Gastroesophageal sphincter (tissue), 4 donors: ENCODE measurements around the gene PHKG2. TPM values are rescaled to one million over a fixed set of nuclear protein-coding genes. Genes with fewer than 3 reads are reported as not detected.

Experiments
- ATAC-seq: fragments of 150-250 bp; one replicate; pipeline ENCODE4 v1.9.1; 2016; ENCODE audit warnings: mild to moderate bottlenecking, moderate library complexity
- H3K27ac ChIP-seq, 4 donors: fragments of 200-600 bp; sonication (generic) in 3 of 4; 1 replicate in 3 of 4; 2 replicates in 1 of 4; pipeline ENCODE4 v1.5.1; 2016 to 2019
- H3K27me3 ChIP-seq: fragments of 200-600 bp; sonication (generic); one replicate; pipeline ENCODE4 v1.5.1; 2019
- H3K36me3 ChIP-seq, 2 donors: fragments of 200-600 bp; sonication (generic); one replicate each; pipeline ENCODE4 v1.5.1; 2019; ENCODE audit warnings: control low read depth in 1 of 2
- H3K4me1 ChIP-seq, 3 donors: fragments of 200-600 bp; sonication (generic); 1 replicate in 2 of 3; 2 replicates in 1 of 3; pipeline ENCODE4 v1.5.1; 2016 to 2019; ENCODE audit warnings: control low read depth in 2 of 3
- H3K4me3 ChIP-seq, 2 donors: fragments of 200-600 bp; sonication (generic); one replicate each; pipeline ENCODE4 v1.5.1; 2019; ENCODE audit warnings: mild to moderate bottlenecking in 1 of 2, moderate library complexity in 1 of 2
- H3K9me3 ChIP-seq, 3 donors: fragments of 200-600 bp; sonication (generic); one replicate each; pipeline ENCODE4 v1.5.1; 2017 to 2019; ENCODE audit warnings: control low read depth in 2 of 3
- EP300 ChIP-seq: sonication (generic); formaldehyde crosslinking; IDR thresholded peaks from one replicate; pipeline ENCODE4 v1.6.1; 2017; ENCODE audit warnings: antibody characterized with exemption, mild to moderate bottlenecking
- POLR2A ChIP-seq, 2 donors: fragments of 450-650 bp; IDR thresholded peaks; one replicate each; pipeline ENCODE4 v1.6.1; 2017; ENCODE audit warnings: antibody characterized with exemption in 2 of 2, mild to moderate bottlenecking in 2 of 2, moderate library complexity in 1 of 2
- POLR2AphosphoS5 ChIP-seq: sonication (generic); formaldehyde crosslinking; IDR thresholded peaks from one replicate; pipeline ENCODE4 v1.6.1; 2017; ENCODE audit warnings: antibody characterized with exemption
- WGBS, 2 donors: methylation state at CpG; one replicate each; pipeline ENCODE4 v1.1.5; 2018; ENCODE audit warnings: low coverage in 1 of 2; 5-methylcytosine and 5-hydroxymethylcytosine counted together
- total RNA-seq, 4 donors: library from RNA; depleted of rRNA; stranded (reverse); fragments of >200 nt; gene quantifications; one replicate each; pipeline ENCODE4 v1.1.0, GENCODE V29; 2016
- TF ChIP-seq, protein P1 (sequence below), 4 experiments: fragments of 200-600 bp in 2 of 4; fragments of 450-650 bp in 2 of 4; sonication (generic) in 1 of 4; IDR thresholded peaks; one replicate each; pipeline ENCODE4 v1.5.1; 2017 to 2019; ENCODE audit warnings: antibody characterized with exemption in 4 of 4, mild to moderate bottlenecking in 2 of 4, moderate library complexity in 2 of 4

Gene PHKG2
- total RNA-seq, 4 donors from 2014 or later: 19.4 to 29.0 (median 23.4) TPM

DNA sequence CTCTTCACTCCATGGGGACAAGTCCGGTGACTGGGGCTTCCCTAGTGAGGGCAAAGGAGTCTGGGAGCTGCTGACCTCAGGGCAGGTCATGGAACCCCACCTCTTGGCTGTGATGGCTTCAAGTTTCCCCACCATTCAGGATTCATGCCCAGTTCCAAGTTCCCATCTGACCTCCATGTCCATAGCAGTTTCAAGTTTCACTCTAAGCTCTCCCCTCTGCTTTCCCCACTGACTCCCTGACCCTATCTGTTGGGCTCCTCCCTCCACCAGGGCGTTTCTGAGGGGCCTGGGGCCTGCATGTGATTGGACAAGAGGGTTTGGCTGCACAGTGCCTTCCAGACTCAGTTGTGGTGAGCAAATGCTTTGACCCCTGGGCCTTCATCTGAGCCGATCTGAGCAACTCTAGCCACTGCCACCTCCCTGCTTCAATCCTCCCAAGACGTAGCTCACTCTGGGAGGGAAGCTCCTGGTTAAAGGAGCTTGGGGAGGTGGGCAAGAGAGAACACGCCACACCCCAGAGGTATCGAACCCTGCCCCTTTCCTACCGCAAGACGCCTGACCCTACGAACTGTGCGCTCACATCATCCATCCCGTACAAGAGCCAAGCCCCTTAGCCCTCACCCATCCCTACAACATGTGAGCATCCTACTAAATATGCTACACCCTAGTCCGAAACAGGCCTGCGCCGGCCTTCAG, 30.5 kb downstream of the PHKG2 start:
- Histone ChIP-seq H3K36me3 (peaks cover 0 to 42% of the 10 kb centered on the region in 2 donors), H3K27ac (peak overlapping the region in 3 of 4 donors; percentile 24 to 38 (median 38)), H3K4me3 (no peak overlapping the region), H3K4me1 (peaks cover 0 to 35% (median 17%) of the 10 kb centered on the region in 3 donors), H3K9me3 (no peaks in the 10 kb centered on the region), H3K27me3 (no peaks in the 10 kb centered on the region)
- 78 to 84% methylated on average over 11 to 12 of the region's 14 CpGs for WGBS, 2 donors
- ATAC-seq: peak; percentile 10
- TF ChIP-seq, protein P1, sequence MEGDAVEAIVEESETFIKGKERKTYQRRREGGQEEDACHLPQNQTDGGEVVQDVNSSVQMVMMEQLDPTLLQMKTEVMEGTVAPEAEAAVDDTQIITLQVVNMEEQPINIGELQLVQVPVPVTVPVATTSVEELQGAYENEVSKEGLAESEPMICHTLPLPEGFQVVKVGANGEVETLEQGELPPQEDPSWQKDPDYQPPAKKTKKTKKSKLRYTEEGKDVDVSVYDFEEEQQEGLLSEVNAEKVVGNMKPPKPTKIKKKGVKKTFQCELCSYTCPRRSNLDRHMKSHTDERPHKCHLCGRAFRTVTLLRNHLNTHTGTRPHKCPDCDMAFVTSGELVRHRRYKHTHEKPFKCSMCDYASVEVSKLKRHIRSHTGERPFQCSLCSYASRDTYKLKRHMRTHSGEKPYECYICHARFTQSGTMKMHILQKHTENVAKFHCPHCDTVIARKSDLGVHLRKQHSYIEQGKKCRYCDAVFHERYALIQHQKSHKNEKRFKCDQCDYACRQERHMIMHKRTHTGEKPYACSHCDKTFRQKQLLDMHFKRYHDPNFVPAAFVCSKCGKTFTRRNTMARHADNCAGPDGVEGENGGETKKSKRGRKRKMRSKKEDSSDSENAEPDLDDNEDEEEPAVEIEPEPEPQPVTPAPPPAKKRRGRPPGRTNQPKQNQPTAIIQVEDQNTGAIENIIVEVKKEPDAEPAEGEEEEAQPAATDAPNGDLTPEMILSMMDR (IDR thresholded peaks at IDR 0.05): no peak
- TF ChIP-seq POLR2AphosphoS5 (no peak), POLR2A (IDR thresholded peaks at IDR 0.05) (no peak), EP300 (no peak)

DNA sequence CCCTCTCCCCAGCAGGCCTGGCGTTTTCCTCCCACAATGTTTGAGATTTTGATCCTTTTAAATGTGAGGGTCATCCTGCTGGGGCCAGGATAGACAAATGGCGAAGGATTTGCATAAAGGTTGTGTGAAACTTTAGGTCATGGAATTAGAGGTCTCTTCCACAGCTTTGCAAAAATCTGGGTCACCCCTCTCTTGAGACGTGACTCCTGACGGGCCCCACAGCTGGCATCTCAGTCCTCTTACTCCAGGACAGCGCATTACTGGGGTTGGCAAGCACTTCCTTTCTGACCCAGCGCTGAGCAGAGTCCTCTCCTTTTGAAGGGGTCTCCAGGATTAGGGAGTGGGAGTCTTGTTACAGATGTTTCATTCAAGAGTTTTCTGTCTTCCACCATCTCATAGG, 31.4 kb downstream of the PHKG2 start:
- TF ChIP-seq POLR2A (IDR thresholded peaks at IDR 0.05) (no peak), POLR2AphosphoS5 (no peak), EP300 (no peak)
- TF ChIP-seq, protein P1 (IDR thresholded peaks at IDR 0.05): no peak
- H3K27me3 ChIP-seq: no peaks in the 10 kb centered on the region
- peaks cover 0 to 33% (median 13%) of the 10 kb centered on the region in 3 donors for H3K4me1 ChIP-seq
- peaks cover 0 to 40% of the 10 kb centered on the region in 2 donors for H3K36me3 ChIP-seq
- ATAC-seq: no peak
- no peak overlapping the region for H3K4me3 ChIP-seq
- WGBS, 2 donors: 95% methylated on average over 4 of the region's 6 CpGs; no CpG with 5 or more reads in 1 of the 2 donors
- peak overlapping the region in 1 of 4 donors; percentile 38 for H3K27ac ChIP-seq
- no peaks in the 10 kb centered on the region for H3K9me3 ChIP-seq

DNA sequence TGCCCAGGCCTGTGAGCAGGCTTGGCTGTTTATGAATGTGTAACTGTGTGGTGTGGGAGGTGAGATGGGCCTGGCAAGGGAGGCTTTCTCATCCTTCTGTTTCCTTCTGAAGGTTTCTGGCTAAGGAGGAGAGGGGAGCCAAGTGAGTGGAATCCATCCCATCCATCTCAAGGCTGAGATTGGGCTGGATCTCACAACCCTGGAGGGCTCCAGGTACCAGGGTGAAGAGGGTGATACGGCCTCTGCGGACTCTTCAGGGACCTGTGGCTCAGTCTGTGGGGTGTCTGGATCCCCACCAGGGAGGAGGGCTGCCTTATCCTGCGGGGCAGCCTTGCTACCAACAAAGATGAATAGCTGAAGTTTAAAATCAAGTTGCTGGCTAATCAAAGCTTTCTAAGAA, 31.8 kb downstream of the PHKG2 start:
- no peak for ATAC-seq
- no peak overlapping the region for H3K4me3 ChIP-seq
- H3K27ac ChIP-seq: no peak overlapping the region
- H3K4me1 ChIP-seq: peaks cover 0 to 33% (median 9%) of the 10 kb centered on the region in 3 donors
- no peaks in the 10 kb centered on the region for H3K9me3 ChIP-seq
- no CpG with 5 or more reads among the region's 3 CpGs for WGBS, 2 donors
- H3K36me3 ChIP-seq: peaks cover 0 to 41% of the 10 kb centered on the region in 2 donors
- TF ChIP-seq, protein P1 (IDR thresholded peaks at IDR 0.05): no peak
- TF ChIP-seq POLR2A (IDR thresholded peaks at IDR 0.05) (no peak), POLR2AphosphoS5 (no peak), EP300 (no peak)
- no peaks in the 10 kb centered on the region for H3K27me3 ChIP-seq

DNA sequence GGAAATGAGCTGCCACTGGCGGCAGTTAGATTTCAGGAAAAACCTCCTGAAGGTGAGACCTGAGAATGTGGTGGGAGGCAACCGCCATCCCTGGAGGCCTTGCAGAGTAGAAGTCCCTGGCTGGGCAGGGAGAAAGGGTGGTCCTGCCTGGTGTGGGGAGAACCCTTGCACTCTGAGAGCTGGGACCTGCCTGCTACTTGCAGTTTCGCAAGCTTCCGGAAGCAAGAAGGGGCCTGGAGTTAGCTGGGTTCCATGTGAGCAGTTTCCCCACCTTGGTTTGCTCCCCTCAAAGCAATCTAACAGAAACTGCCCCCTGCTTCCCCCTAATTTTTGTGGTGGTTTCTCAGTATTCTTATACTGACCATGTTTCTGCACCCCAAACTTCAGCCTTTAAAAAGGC, 32.3 kb downstream of the PHKG2 start:
- WGBS, 2 donors: 70% methylated on average over 4 of the region's 4 CpGs; no CpG with 5 or more reads in 1 of the 2 donors
- TF ChIP-seq POLR2AphosphoS5 (no peak), POLR2A (IDR thresholded peaks at IDR 0.05) (no peak), EP300 (no peak)
- TF ChIP-seq, protein P1 (IDR thresholded peaks at IDR 0.05): no peak
- no peaks in the 10 kb centered on the region for H3K9me3 ChIP-seq

More for the DNA sequence above, 32.3 kb downstream of the PHKG2 start:
- ATAC-seq: no peak
- Histone ChIP-seq H3K4me1 (peaks cover 0 to 36% (median 10%) of the 10 kb centered on the region in 3 donors), H3K27me3 (no peaks in the 10 kb centered on the region), H3K27ac (no peak overlapping the region), H3K36me3 (peaks cover 0 to 46% of the 10 kb centered on the region in 2 donors), H3K4me3 (no peak overlapping the region)
